HepG2 (cell line): ENCODE data around the gene GNAT2. TPM values are rescaled to one million over a fixed set of nuclear protein-coding genes. Genes with fewer than 3 reads are reported as not detected.

Source experiments
- ATF7-NPFF ChIP-seq: sonication (generic); formaldehyde crosslinking; IDR thresholded peaks from 2 replicates; pipeline ENCODE4 v1.8.1; 2023; ENCODE audit warnings: mild to moderate bottlenecking, low read depth, missing genetic modification reagents, moderate library complexity
- ELF1 ChIP-seq: sonication (generic); formaldehyde crosslinking; IDR thresholded peaks from 2 replicates; pipeline ENCODE4 v1.4.0; 2020; ENCODE audit warnings: missing genetic modification reagents
- FOXJ3 ChIP-seq: sonication (generic); formaldehyde crosslinking; IDR thresholded peaks from 2 replicates; pipeline ENCODE4 v1.4.0; 2020; ENCODE audit warnings: missing genetic modification reagents, mild to moderate bottlenecking, borderline replicate concordance
- MTA1 ChIP-seq: sonication (generic); formaldehyde crosslinking; IDR thresholded peaks from 2 replicates; pipeline ENCODE4 v1.4.0; 2020; ENCODE audit warnings: missing genetic modification reagents, mild to moderate bottlenecking, borderline replicate concordance
- MYC ChIP-seq: sonication (generic); formaldehyde crosslinking; IDR thresholded peaks from 2 replicates; pipeline ENCODE4 v1.9.0; 2021; ENCODE audit warnings: missing genetic modification reagents, borderline replicate concordance
- NFKB2 ChIP-seq: sonication (generic); formaldehyde crosslinking; IDR thresholded peaks from 2 replicates; pipeline ENCODE4 v1.4.0; 2020; ENCODE audit warnings: missing genetic modification reagents, borderline replicate concordance
- RFX5 ChIP-seq: IDR thresholded peaks from 2 replicates; pipeline ENCODE4 v1.6.1; 2011; ENCODE audit warnings: low read depth, low read length, improper control_type of control experiment
- SMYD3 ChIP-seq: sonication (generic); formaldehyde crosslinking; IDR thresholded peaks from 2 replicates; pipeline ENCODE4 v1.8.1; 2023; ENCODE audit warnings: mild to moderate bottlenecking, missing genetic modification reagents
- SRSF9 ChIP-seq: fragments of 200-400 bp; formaldehyde crosslinking; IDR thresholded peaks from 2 replicates; pipeline ENCODE4 v1.6.1; 2018; ENCODE audit warnings: borderline replicate concordance, mild to moderate bottlenecking, low read depth, low read length; ENCODE audit not compliant: insufficient read depth, poor library complexity, severe bottlenecking
- ZFAT ChIP-seq: sonication (generic); formaldehyde crosslinking; conservative IDR thresholded peaks from 2 replicates; pipeline ENCODE4 v1.8.1; 2023; ENCODE audit warnings: missing genetic modification reagents, inconsistent platforms
- ZNF121 ChIP-seq: sonication (generic); formaldehyde crosslinking; IDR thresholded peaks from 2 replicates; pipeline ENCODE4 v1.5.0; 2020; ENCODE audit warnings: mild to moderate bottlenecking, missing genetic modification reagents
- ZNF230 ChIP-seq: sonication (generic); formaldehyde crosslinking; IDR thresholded peaks from 2 replicates; pipeline ENCODE4 v1.4.0; 2020; ENCODE audit warnings: mild to moderate bottlenecking, missing genetic modification reagents
- polyA plus RNA-seq, 8 experiments: library from polyadenylated mRNA; depleted of rRNA in 3 of 8; stranded (reverse) in 7 of 8; unstranded in 1 of 8; fragments of >200 nt; fragmentation: Illumina TruSeq in 4 of 8; extraction: Trizol in 4 of 8; gene quantifications; 2 replicates each; pipeline versions ENCODE4 v1.2.1 to v1.2.3, GENCODE V29; 2011 to 2016; ENCODE audit warnings: low read depth in 4 of 8, missing spikeins in 1 of 8, mixed read lengths in 1 of 8; ENCODE audit not compliant: insufficient read depth in 1 of 8
- total RNA-seq, 5 experiments: library from RNA; depleted of rRNA; stranded (reverse); fragments of >200 nt; fragmentation: Illumina TruSeq; extraction: Trizol; gene quantifications; 2 replicates each; pipeline ENCODE4 v1.2.3, GENCODE V29; 2016; ENCODE audit warnings: low read depth in 1 of 5
- TF ChIP-seq, protein P1 (sequence below): sonication (generic); formaldehyde crosslinking; IDR thresholded peaks from 2 replicates; pipeline ENCODE4 v1.4.0; 2020; ENCODE audit warnings: missing genetic modification reagents
- TF ChIP-seq, protein P2 (sequence below): sonication (generic); formaldehyde crosslinking; IDR thresholded peaks from 2 replicates; pipeline ENCODE4 v1.4.0; 2020; ENCODE audit warnings: missing genetic modification reagents
- TF ChIP-seq, protein P3 (sequence below): sonication (generic); formaldehyde crosslinking; conservative IDR thresholded peaks from 2 replicates; pipeline ENCODE4 v1.4.0; 2020; ENCODE audit warnings: missing genetic modification reagents
- TF ChIP-seq, protein P4 (sequence below): sonication (generic); formaldehyde crosslinking; IDR thresholded peaks from 2 replicates; pipeline ENCODE4 v1.4.0; 2020; ENCODE audit warnings: missing genetic modification reagents
- TF ChIP-seq, protein P5 (sequence below): sonication (generic); formaldehyde crosslinking; IDR thresholded peaks from 2 replicates; pipeline ENCODE4 v1.8.0; 2022; ENCODE audit warnings: mild to moderate bottlenecking, missing genetic modification reagents; ENCODE audit not compliant: insufficient replicate concordance

GNAT2 gene
- total and polyA plus RNA-seq, 2 of the 13 experiments (the other 11 are each of a cell fraction or from before 2014, with no cell fraction given): 0.08 to 0.20 TPM

DNA sequence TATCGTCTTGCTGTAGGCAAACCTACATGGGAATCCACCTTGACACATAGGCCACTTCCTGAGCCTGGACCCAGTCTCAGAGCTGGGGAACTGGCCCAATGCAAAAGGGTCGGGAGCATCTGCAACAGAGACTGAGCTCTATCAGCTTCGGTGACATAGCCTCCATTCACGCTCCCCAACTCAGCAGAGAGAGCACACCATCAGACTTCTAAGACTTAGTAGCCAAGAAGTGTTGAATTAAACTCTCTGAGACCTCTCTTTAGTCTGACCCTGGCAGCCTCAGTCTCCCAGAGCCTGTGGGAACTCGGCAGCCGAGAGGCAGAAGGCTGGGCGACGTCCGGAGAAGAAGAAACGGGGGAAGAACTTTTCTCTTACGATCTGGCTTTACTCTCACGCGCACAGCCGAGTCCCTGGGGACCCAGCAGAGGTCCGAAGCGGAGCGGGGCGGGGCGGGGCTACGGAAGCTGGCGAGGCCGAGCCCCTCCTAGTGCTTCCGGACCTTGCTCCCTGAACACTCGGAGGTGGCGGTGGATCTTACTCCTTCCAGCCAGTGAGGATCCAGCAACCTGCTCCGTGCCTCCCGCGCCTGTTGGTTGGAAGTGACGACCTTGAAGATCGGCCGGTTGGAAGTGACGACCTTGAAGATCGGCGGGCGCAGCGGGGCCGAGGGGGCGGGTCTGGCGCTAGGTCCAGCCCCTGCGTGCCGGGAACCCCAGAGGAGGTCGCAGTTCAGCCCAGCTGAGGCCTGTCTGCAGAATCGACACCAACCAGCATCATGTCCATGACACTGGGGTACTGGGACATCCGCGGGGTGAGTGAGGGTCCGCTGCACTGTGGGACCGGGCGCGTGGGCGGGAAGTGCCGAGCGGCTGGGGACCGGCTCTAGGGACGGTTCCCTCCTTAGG lies 36.5 kb upstream of the GNAT2 start, which contains the start of gene GSTM4 (continued):
- TF ChIP-seq, protein P1, sequence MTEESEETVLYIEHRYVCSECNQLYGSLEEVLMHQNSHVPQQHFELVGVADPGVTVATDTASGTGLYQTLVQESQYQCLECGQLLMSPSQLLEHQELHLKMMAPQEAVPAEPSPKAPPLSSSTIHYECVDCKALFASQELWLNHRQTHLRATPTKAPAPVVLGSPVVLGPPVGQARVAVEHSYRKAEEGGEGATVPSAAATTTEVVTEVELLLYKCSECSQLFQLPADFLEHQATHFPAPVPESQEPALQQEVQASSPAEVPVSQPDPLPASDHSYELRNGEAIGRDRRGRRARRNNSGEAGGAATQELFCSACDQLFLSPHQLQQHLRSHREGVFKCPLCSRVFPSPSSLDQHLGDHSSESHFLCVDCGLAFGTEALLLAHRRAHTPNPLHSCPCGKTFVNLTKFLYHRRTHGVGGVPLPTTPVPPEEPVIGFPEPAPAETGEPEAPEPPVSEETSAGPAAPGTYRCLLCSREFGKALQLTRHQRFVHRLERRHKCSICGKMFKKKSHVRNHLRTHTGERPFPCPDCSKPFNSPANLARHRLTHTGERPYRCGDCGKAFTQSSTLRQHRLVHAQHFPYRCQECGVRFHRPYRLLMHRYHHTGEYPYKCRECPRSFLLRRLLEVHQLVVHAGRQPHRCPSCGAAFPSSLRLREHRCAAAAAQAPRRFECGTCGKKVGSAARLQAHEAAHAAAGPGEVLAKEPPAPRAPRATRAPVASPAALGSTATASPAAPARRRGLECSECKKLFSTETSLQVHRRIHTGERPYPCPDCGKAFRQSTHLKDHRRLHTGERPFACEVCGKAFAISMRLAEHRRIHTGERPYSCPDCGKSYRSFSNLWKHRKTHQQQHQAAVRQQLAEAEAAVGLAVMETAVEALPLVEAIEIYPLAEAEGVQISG: peak; percentile 82
- TF ChIP-seq ELF1 (peak; percentile 77), ZNF230 (CRISPR knock-in tag) (peak; percentile 92; the same call in 1 of the 2 replicates), MTA1 (peak; percentile 90), RFX5 (no peak), NFKB2 (CRISPR knock-in tag) (peak; percentile 91; the same call in 1 of the 2 replicates), FOXJ3 (CRISPR knock-in tag) (no peak), SRSF9 (no peak), ZFAT (CRISPR knock-in tag) (no peak), ATF7-NPFF (CRISPR knock-in tag) (no peak), SMYD3 (CRISPR knock-in tag) (0 out of 2 replicates have a peak, but pooled peaks have one; percentile 72), ZNF121 (CRISPR knock-in tag) (peak; percentile 98), MYC (CRISPR knock-in tag) (peak; percentile 60; the same call in 1 of the 2 replicates)
- TF ChIP-seq, protein P2, sequence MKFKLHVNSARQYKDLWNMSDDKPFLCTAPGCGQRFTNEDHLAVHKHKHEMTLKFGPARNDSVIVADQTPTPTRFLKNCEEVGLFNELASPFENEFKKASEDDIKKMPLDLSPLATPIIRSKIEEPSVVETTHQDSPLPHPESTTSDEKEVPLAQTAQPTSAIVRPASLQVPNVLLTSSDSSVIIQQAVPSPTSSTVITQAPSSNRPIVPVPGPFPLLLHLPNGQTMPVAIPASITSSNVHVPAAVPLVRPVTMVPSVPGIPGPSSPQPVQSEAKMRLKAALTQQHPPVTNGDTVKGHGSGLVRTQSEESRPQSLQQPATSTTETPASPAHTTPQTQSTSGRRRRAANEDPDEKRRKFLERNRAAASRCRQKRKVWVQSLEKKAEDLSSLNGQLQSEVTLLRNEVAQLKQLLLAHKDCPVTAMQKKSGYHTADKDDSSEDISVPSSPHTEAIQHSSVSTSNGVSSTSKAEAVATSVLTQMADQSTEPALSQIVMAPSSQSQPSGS (CRISPR knock-in tag): peak; percentile 25; the same call in 1 of the 2 replicates
- TF ChIP-seq, protein P3, sequence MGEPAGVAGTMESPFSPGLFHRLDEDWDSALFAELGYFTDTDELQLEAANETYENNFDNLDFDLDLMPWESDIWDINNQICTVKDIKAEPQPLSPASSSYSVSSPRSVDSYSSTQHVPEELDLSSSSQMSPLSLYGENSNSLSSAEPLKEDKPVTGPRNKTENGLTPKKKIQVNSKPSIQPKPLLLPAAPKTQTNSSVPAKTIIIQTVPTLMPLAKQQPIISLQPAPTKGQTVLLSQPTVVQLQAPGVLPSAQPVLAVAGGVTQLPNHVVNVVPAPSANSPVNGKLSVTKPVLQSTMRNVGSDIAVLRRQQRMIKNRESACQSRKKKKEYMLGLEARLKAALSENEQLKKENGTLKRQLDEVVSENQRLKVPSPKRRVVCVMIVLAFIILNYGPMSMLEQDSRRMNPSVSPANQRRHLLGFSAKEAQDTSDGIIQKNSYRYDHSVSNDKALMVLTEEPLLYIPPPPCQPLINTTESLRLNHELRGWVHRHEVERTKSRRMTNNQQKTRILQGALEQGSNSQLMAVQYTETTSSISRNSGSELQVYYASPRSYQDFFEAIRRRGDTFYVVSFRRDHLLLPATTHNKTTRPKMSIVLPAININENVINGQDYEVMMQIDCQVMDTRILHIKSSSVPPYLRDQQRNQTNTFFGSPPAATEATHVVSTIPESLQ (CRISPR knock-in tag): no peak
- TF ChIP-seq, protein P4, sequence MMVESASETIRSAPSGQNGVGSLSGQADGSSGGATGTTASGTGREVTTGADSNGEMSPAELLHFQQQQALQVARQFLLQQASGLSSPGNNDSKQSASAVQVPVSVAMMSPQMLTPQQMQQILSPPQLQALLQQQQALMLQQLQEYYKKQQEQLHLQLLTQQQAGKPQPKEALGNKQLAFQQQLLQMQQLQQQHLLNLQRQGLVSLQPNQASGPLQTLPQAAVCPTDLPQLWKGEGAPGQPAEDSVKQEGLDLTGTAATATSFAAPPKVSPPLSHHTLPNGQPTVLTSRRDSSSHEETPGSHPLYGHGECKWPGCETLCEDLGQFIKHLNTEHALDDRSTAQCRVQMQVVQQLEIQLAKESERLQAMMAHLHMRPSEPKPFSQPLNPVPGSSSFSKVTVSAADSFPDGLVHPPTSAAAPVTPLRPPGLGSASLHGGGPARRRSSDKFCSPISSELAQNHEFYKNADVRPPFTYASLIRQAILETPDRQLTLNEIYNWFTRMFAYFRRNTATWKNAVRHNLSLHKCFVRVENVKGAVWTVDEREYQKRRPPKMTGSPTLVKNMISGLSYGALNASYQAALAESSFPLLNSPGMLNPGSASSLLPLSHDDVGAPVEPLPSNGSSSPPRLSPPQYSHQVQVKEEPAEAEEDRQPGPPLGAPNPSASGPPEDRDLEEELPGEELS (CRISPR knock-in tag): peak; percentile 42; the same call in 1 of the 2 replicates
- TF ChIP-seq, protein P5, sequence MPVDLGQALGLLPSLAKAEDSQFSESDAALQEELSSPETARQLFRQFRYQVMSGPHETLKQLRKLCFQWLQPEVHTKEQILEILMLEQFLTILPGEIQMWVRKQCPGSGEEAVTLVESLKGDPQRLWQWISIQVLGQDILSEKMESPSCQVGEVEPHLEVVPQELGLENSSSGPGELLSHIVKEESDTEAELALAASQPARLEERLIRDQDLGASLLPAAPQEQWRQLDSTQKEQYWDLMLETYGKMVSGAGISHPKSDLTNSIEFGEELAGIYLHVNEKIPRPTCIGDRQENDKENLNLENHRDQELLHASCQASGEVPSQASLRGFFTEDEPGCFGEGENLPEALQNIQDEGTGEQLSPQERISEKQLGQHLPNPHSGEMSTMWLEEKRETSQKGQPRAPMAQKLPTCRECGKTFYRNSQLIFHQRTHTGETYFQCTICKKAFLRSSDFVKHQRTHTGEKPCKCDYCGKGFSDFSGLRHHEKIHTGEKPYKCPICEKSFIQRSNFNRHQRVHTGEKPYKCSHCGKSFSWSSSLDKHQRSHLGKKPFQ (CRISPR knock-in tag): peak; percentile 20
